GM06990 (cell line): ENCODE data around the gene NTM.

Experiments used
- DNase-seq: peaks from one replicate; pipeline ENCODE4 v3.0.0-alpha.2; 2011; ENCODE audit not compliant: insufficient read length; ENCODE audit errors: extremely low read depth
- H3K27me3 ChIP-seq: replicated peaks from 2 replicates; pipeline ENCODE4 v1.6.0; 2011; ENCODE audit warnings: low read length; ENCODE audit not compliant: control insufficient read depth, insufficient read depth
- H3K36me3 ChIP-seq: 2 replicates; pipeline ENCODE4 v1.5.1; 2011; ENCODE audit warnings: low read length; ENCODE audit not compliant: control insufficient read depth, insufficient read depth
- H3K4me3 ChIP-seq: replicated peaks from 2 replicates; pipeline ENCODE4 v1.5.1; 2011; ENCODE audit warnings: low read depth, mild to moderate bottlenecking, control low read depth, low read length
- TF ChIP-seq, protein P1 (sequence below): IDR thresholded peaks from 2 replicates; pipeline ENCODE4 v1.5.1; 2011; ENCODE audit warnings: low read length, control low read depth, mild to moderate bottlenecking, inconsistent platforms; ENCODE audit not compliant: insufficient read depth, poor library complexity, severe bottlenecking

NTM gene

DNA sequence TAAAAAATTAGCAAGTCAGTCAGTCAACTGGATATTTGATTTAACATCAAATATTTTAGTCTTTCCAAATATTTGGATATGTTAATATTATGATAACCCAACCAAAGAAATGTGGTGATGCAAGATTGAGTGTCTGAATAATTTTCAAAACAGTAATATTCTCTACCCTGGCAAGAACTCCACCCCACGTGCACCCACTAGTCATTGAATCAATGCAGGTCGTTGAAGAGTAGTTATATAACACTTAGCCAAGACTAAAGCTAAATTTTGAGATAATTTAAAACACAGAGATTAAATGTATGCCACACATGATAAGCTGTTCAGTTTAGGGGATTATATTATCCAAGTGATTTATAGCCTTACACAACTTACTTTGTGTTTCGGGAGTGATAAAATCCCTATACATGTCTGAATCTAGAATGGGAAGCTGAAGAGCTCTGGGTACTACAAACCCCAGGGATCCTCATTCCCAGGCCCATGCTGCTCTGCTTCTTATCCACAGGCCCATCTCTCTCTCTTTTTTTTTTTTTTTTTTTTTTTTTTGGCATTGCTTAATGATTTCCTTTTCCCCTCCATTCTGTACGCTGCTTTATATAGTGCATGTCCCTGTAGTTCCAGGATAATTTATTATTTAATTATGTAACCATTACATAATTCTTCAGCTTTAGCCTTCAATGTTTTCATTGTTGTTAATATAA is 392.9 kb downstream of the NTM start:
- DNase-seq, result no peak
- Histone ChIP-seq H3K27me3 (no peaks in the 10 kb centered on the region; the same call in 1 of the 2 replicates), H3K4me3 (no peak overlapping the region), H3K36me3 (no peaks in the 10 kb centered on the region)
- TF ChIP-seq, protein P1, sequence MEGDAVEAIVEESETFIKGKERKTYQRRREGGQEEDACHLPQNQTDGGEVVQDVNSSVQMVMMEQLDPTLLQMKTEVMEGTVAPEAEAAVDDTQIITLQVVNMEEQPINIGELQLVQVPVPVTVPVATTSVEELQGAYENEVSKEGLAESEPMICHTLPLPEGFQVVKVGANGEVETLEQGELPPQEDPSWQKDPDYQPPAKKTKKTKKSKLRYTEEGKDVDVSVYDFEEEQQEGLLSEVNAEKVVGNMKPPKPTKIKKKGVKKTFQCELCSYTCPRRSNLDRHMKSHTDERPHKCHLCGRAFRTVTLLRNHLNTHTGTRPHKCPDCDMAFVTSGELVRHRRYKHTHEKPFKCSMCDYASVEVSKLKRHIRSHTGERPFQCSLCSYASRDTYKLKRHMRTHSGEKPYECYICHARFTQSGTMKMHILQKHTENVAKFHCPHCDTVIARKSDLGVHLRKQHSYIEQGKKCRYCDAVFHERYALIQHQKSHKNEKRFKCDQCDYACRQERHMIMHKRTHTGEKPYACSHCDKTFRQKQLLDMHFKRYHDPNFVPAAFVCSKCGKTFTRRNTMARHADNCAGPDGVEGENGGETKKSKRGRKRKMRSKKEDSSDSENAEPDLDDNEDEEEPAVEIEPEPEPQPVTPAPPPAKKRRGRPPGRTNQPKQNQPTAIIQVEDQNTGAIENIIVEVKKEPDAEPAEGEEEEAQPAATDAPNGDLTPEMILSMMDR, result no peak

DNA sequence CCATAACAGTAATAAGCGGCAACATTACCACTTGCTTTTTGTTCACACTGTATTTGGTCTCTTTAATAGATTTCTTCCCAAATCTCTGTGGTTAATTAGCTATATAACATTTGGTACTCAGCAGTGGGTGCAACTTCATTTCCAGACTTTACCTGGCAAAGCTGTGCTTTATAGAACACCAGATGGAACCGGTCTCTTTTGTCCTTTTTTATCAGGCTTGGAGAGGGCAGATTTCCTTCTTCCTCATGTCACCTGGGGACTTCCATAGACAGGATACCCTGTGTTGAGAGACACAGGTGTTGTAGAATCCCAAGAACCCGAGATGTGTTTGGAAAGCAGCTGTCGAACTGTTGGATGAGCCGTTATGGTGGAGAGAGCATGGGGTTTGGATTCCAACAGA is 393.7 kb downstream of the NTM start:
- DNase-seq, result no peak
- H3K36me3 ChIP-seq, result no peaks in the 10 kb centered on the region
- no peaks in the 10 kb centered on the region; the same call in 1 of the 2 replicates for H3K27me3 ChIP-seq
- TF ChIP-seq, protein P1, result no peak
- H3K4me3 ChIP-seq, result no peak overlapping the region

DNA sequence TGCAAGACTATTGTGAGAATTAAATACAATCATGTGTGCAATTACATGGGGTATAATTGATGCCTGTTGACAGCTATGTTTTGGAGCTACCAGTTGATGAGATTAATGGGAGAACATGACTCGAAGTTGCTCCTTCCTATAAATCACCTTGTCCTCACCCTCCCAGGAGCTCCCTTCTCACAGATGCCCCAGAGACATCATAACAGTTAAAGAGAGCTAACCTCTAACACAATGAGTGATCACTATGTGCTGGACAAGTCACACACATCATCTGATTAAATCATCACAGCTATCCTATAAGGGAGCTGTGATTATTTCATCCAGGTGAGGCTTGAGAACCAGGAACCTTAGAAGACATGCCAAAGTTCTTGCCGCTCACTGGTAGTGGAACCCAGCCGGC is 394.2 kb downstream of the NTM start:
- TF ChIP-seq, protein P1, result no peak
- H3K4me3 ChIP-seq, result no peak overlapping the region
- H3K27me3 ChIP-seq, result no peaks in the 10 kb centered on the region; the same call in 1 of the 2 replicates
- no peaks in the 10 kb centered on the region for H3K36me3 ChIP-seq
- no peak for DNase-seq

DNA sequence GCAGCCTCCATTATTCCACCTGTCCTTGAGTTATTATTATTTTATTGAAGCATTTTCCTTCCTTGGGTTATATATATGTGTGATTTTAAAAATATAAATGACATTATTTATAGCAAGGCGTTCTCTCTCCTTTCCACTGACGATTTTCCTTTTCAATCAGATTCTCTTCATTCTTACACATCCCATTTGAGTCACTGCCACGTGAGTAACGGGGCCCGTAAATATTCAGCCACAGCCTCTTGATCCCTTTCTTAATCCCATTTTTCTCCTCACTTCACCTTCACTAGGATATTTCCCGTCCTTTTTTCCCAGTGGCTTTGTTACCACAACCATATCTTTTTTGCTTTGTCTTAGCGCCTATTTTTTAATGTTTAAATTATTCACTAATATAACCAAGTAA is 396.2 kb downstream of the NTM start:
- TF ChIP-seq, protein P1, result no peak
- no peaks in the 10 kb centered on the region for H3K36me3 ChIP-seq
- no peaks in the 10 kb centered on the region; the same call in 1 of the 2 replicates for H3K27me3 ChIP-seq
- DNase-seq, result no peak
- no peak overlapping the region for H3K4me3 ChIP-seq

DNA sequence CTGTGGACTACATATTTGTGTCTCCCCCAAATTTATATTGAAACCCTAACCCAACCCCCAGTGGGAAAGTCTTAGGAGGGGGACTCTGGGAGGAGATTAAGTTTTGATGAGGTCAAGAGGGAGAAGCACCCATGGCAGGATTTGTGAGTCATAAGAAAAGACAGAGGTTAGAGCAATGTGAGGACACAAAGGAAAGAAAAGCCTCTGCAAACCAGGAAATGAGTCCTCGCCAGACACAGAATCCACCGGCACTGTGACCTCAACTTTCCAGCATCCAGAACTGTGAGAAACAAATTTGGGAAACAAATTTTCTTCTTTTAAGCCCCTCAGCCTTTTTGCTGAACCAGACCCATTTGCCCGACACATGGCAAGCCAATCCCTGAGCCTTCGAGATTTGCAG is 397.0 kb downstream of the NTM start:
- TF ChIP-seq, protein P1, result no peak
- DNase-seq, result no peak
- no peaks in the 10 kb centered on the region; the same call in 1 of the 2 replicates for H3K27me3 ChIP-seq
- H3K4me3 ChIP-seq, result no peak overlapping the region
- no peaks in the 10 kb centered on the region for H3K36me3 ChIP-seq
